ENCODE data around the gene USHBP1. TPM values are rescaled to one million over a fixed set of nuclear protein-coding genes. Genes with fewer than 3 reads are reported as not detected.

The USHBP1 gene
- total RNA-seq, 1 experiment from 2014 or later = 6.4 TPM

GRCh38 chr19:17309965-17310461, 45.5 kb upstream of the USHBP1 start:
- H2BK12ac ChIP-seq (ENCODE audit: insufficient read length, low read depth, low read length) = no peak overlapping the region
- H3K14ac ChIP-seq (ENCODE audit: insufficient read depth, low read length) = no peak overlapping the region
- H2BK5ac ChIP-seq (ENCODE audit: insufficient read length, low read length) = no peak overlapping the region
- no peak overlapping the region for H2BK120ac ChIP-seq (ENCODE audit: low read depth, low read length, poor library complexity, severe bottlenecking)
- no peak overlapping the region for H4K91ac ChIP-seq (ENCODE audit: insufficient read length, low read depth, low read length)
- no peak overlapping the region for H3T11ph ChIP-seq (ENCODE audit: low read length)
- no peak overlapping the region for H2AK5ac ChIP-seq (ENCODE audit: insufficient read length, low read length)
- H3K4me3 Mint-ChIP-seq = peak overlapping the region; percentile 94 to 95
- H3K4me1 Mint-ChIP-seq = peaks cover 17 to 25% of the 10 kb centered on the region in 2 experiments
- peak overlapping the region; percentile 88 to 98 (median 95); a peak in 5 of 7 replicates for H3K27ac Mint-ChIP-seq
- H3K23me2 ChIP-seq (ENCODE audit: insufficient read length, low read depth, low read length, poor library complexity, severe bottlenecking) = peaks cover 11% of the 10 kb centered on the region
- H3K36me3 Mint-ChIP-seq (ENCODE audit: insufficient read depth in 1 of 3, low read depth in 3 of 3) = peaks cover 9 to 22% (median 22%) of the 10 kb centered on the region in 3 experiments; a peak in 6 of 7 replicates
- H3K56ac ChIP-seq (ENCODE audit: insufficient read length, low read depth, low read length) = no peak overlapping the region
- no peaks in the 10 kb centered on the region for H3K9me3 Mint-ChIP-seq
- peaks cover 7% of the 10 kb centered on the region; the same call in 1 of the 2 replicates for H3K79me2 ChIP-seq (ENCODE audit: insufficient read depth, low read length)
- H3K9ac ChIP-seq (ENCODE audit: extremely low read depth, insufficient read length, low read length) = peak overlapping the region; percentile 32
- no peak overlapping the region for H4K8ac ChIP-seq (replicated peaks; ENCODE audit: insufficient read length, low read depth, low read length)
- no peaks in the 10 kb centered on the region for H3K27me3 ChIP-seq (ENCODE audit: insufficient read depth, low read length)
- no peak overlapping the region for H4K5ac ChIP-seq (ENCODE audit: insufficient read length, low read depth, low read length)
- no peaks in the 10 kb centered on the region for H3K9me3 ChIP-seq (ENCODE audit: control insufficient read depth, low read depth, low read length)
- peaks cover 6% of the 10 kb centered on the region for H3K79me1 ChIP-seq (ENCODE audit: insufficient read depth, low read depth, low read length, poor library complexity, severe bottlenecking)
- H2BK20ac ChIP-seq (ENCODE audit: low read depth, low read length, poor library complexity, severe bottlenecking) = no peak overlapping the region
- H3K27me3 Mint-ChIP-seq (ENCODE audit: low read depth) = no peaks in the 10 kb centered on the region
- no peak overlapping the region for H3K18ac ChIP-seq (ENCODE audit: insufficient read length, low read depth, low read length)
- no CpG with 5 or more reads among the region's 23 CpGs for WGBS (ENCODE audit: extremely low coverage, insufficient read length, low lambda C conversion rate)
- no peak overlapping the region for H2AFZ ChIP-seq (ENCODE audit: low read length)
- H3K27ac ChIP-seq (ENCODE audit: insufficient read length, low read depth, low read length) = no peak overlapping the region
- H4K20me1 ChIP-seq (ENCODE audit: control insufficient read depth, insufficient read depth, insufficient read length) = no peaks in the 10 kb centered on the region
- no peak overlapping the region for H2BK15ac ChIP-seq (ENCODE audit: low read depth, low read length)
- no peak for DNase-seq
- no peak for TF ChIP-seq CTCF (conservative IDR thresholded peaks at IDR 0.05)
- peak overlapping the region; percentile 73 for H3K4me2 ChIP-seq (ENCODE audit: insufficient read depth, insufficient read length, low read length)
- H3K4me1 ChIP-seq (ENCODE audit: insufficient read depth, low read length) = no peaks in the 10 kb centered on the region
- no peak overlapping the region for H3K23ac ChIP-seq (ENCODE audit: insufficient read length, low read depth, low read length)
- H3K4ac ChIP-seq (ENCODE audit: low read depth, low read length) = no peak overlapping the region

All from H9 (cell line).